GM18870 (cell line): ENCODE results near the gene FPGS.

Experiments
- ATAC-seq: cut with Tn5 transposase; IDR thresholded peaks from one replicate; pipeline ENCODE4 v1.9.1; 2021; ENCODE audit warnings: moderate library complexity; ENCODE audit not compliant: unreplicated experiment

The FPGS gene

GRCh38 chr9:127786773-127787104 lies 15.9 kb upstream of the FPGS start:
- ATAC-seq: no peak

- no peak for ATAC-seq
These were observed 14.2 kb upstream of the FPGS start for GRCh38 chr9:127788337-127789011.

- ATAC-seq: no peak
These were observed 13.5 kb upstream of the FPGS start for GRCh38 chr9:127789179-127789578.

- no peak for ATAC-seq
These were observed 12.4 kb upstream of the FPGS start for GRCh38 chr9:127790094-127790855.

GRCh38 chr9:127791085-127791484 lies 11.6 kb upstream of the FPGS start:
- ATAC-seq: no peak

- no peak for ATAC-seq
These were observed 10.2 kb upstream of the FPGS start for GRCh38 chr9:127792417-127793031.

- ATAC-seq: no peak
These were observed 9.5 kb upstream of the FPGS start for GRCh38 chr9:127793093-127793708.

- no peak for ATAC-seq
These were observed 8.5 kb upstream of the FPGS start for GRCh38 chr9:127794001-127794791.

- no peak for ATAC-seq
These were observed 6.4 kb upstream of the FPGS start for GRCh38 chr9:127796225-127796813.

GRCh38 chr9:127796852-127797370 lies 5.8 kb upstream of the FPGS start:
- no peak for ATAC-seq

- no peak for ATAC-seq
These were observed 617 bp upstream of the FPGS start for GRCh38 chr9:127801955-127802575.

- no peak for ATAC-seq
These were observed 1.0 kb downstream of the FPGS start for GRCh38 chr9:127803507-127804352.

- no peak for ATAC-seq
These were observed 2.9 kb downstream of the FPGS start for GRCh38 chr9:127805620-127806019.

- ATAC-seq: no peak
These were observed 4.2 kb downstream of the FPGS start for GRCh38 chr9:127806871-127807270.

GRCh38 chr9:127808347-127809001 lies 5.8 kb downstream of the FPGS start:
- ATAC-seq: no peak

- no peak for ATAC-seq
These were observed 6.4 kb downstream of the FPGS start for GRCh38 chr9:127809002-127809539.

GRCh38 chr9:127809540-127810377 lies 7.1 kb downstream of the FPGS start:
- no peak for ATAC-seq
